Glomerular visceral epithelial cell (primary cell): ENCODE results near the gene CHN2.

Source experiments
- DNase-seq: peaks from one replicate; pipeline ENCODE4 v3.0.0-alpha.2; 2016; ENCODE audit errors: extremely low spot score

CHN2 gene

DNA sequence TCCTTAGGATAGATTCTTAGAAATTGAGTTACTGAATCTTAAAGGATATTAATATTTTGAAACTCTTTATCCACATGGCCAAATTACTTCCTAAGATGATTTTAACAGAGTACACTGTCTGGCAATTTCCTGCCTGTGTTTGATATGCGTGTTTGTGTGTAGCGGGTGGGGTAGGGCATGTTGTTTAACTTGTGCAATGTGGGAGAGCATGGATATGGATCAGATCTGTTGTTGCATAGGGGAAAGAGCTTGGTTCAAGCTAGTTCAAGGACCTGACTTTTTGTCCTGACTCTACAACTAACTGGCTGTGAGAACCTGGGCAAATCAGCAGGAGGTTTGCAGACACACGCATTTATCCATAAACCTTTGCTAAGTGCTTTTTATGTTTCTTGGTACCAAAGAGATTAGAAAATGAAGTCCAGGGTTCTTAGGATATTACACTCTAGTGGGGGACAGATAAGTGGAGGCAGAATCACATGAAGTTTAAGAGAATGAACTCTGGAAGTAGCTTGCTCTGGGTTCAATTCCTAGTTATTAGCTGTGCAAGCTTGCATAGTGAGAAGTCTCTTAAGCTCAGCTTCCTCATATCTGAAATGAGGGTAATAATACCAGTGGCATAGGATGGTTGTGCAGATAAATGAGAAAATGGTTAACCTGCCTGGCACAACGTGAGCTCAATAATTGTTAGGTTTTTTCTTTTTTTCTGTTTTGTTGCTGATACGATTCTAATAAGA lies 272.8 kb downstream of the CHN2 start:
- DNase-seq: no peak

DNA sequence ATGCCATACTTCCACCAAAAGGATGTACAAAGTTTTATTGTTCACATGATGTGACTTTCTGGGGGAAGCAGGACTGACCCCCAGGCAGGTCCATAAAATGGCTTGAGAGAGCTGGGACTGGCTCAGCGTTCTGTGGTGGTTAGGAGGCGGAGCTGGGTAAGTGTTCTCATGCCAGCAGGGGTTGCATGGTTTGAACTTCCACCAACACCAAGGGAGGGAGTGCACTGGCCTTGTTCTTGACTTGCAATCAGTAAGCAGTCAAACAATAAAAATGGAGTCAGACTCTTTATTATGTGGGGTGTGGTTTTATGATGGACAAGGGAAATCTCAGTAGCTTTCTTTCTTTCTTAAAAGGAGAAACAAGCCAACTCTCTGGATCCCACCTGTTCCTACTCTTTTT lies 273.6 kb downstream of the CHN2 start:
- no peak for DNase-seq

- no peak for DNase-seq
Observed at GRCh38 chr7:29469281-29469680, 274.7 kb downstream of the CHN2 start.

- no peak for DNase-seq
Observed at GRCh38 chr7:29469976-29470557, 275.5 kb downstream of the CHN2 start.

- no peak for DNase-seq
Observed at GRCh38 chr7:29471444-29472138, 277.0 kb downstream of the CHN2 start.

DNA sequence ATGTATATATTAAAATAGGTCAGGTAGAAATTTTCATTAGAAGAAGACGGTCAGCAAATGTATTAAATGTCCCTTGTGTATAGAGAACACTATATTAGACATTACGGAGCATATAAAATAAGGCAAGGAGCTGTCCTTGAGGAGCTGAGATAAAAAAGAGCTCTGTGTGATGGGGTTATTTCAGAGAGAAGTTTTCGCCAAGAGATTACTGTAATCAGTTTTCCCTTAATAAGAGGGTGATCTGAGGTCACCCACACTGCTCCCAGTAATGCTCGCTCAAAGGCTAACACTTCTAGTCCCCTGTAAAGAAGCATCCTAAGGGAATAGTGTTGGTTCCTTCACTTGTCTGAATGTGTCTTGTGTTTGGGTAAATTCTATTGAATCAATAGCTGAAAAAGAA lies 282.3 kb downstream of the CHN2 start:
- DNase-seq: no peak

DNA sequence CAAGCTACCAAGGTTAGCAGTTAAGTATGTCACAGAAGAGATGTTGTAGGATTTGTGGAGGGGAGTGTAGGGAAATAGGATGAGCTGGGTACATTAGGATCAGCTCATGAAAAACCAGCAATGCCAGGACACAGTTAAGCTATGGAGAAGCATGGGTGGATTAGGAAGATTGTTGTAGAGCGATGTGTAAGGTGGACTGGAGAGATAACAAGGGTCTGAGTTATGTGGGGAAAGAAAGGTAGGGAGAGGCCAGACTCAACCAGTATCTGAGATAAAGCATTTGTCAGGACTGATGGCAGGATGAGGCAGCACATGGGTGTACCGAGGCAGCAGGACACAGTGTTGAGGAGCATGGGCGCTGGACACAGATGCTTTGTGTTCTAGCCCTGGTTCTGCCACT lies 283.7 kb downstream of the CHN2 start:
- DNase-seq: no peak

GRCh38 chr7:29478687-29479240 lies 284.2 kb downstream of the CHN2 start:
- no peak for DNase-seq

GRCh38 chr7:29479301-29480200 lies 285.0 kb downstream of the CHN2 start:
- no peak for DNase-seq

GRCh38 chr7:29480451-29480850 lies 285.9 kb downstream of the CHN2 start:
- no peak for DNase-seq

DNA sequence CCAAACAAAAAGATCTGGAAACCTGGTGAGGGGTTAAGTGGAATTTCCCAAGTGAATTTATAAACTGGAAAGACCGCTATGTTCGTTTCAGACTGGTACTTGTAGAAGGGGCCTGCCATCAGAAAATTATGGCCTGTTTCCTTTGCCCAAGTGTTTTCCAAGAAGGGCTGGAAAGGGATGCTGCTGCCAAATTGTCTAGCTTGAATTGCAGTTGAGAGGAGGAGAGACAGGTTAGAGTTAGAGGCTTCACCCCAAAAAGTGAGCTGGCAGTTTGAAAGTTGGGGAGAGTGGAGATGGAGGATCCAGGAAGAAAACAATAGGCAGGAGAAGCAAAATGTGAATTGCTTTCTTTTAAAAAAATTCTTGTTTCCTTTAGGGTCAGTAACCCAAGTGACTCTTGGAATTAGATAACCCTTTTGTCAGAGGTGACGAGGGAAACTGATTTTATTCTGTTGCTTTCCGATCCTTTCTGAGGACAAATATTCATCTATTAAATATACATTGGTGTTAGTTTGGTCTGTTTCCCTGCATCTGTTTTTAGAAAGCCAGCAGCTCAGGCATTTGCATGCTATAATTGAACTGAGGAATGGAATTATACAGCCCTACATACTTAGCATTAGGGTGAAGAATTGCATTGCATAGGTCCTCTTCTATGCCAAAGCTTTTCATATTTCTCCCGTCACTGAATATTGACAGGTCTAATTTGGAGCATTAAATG lies 286.5 kb downstream of the CHN2 start:
- DNase-seq: no peak

DNA sequence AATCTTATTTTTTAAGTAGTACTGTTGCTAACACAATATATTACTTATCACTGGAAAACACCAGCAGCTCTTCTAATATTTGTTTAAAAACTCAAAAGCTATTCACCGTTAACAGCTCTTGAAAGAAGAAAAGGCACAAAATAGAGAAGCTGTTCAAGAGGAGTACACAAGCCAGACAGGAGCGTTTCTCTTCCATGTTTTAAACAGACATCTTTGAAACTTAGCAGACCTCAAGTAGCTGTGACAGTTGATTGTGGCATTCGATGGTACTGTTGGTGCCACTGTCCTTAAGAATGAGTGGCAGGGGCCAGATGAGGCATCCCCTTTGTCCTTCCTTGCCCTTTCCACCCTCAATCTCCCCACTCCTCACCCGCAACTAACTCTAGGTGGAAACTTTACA lies 287.5 kb downstream of the CHN2 start:
- no peak for DNase-seq

GRCh38 chr7:29483219-29484104 lies 288.9 kb downstream of the CHN2 start:
- no peak for DNase-seq

GRCh38 chr7:29484280-29484679 lies 289.7 kb downstream of the CHN2 start:
- no peak for DNase-seq

DNA sequence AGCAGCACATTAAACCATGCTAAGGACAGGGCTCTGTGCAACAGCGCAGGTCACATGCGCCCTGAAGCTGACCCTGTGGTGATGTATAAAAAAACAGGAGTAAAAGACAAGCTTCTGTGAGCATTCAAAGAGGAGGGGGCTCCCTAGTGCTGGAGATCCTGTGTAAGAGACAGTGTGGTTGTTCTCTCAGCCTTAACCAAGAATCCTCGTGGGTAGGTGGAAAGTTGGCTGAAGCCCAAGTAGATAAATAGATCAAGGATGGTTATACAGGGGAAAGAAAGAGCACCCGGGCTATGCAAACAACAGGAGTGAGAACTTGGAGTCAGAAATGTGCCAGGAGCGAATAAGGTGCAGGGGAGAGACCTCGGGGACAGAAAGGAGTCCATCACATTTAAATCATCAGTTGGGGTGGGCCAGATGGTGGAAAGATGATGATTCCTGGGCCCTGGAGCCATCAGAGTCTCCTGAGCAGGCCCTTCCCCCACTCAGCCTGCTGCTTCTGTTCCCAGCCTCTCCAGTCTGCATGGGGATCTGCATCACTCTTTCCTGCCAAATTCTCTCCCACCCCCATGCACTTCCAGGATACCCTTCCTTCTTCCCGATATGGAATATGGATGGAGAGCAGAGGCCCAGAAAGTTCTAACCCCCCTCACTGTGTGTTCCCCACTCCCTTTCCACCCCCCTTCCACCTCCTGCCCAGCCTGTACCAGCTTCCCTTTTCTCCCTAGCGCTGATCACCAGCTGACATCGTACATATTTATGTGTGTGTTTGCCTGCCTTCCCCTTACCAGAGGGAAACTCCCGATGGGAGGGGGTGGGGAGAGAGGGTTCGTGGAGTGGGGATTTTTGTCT lies 291.0 kb downstream of the CHN2 start:
- DNase-seq: no peak

DNA sequence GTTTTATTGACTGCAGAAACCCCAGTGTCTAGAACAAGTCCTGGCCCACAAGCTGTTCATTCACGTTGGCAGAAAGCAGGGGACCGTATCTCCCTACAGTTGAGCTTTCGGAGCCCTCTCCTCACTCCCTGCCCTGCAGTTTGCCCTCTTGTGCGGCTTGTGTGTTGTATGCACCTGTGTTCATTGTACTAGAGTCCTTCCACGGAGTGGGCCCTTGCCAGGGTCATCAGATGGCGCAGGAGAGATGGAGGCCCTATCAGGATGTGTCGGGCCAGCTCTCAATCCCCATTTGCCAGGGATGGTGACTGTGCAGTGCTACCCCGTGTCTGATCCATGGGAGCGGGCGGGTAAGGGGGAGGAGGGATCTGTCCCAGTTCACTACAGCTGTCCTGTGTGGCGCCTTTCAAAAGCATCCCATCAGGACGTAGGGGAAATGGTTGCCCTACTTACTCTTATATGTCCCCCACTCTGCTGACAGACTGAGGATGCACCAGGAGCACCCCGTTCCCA lies 291.7 kb downstream of the CHN2 start:
- no peak for DNase-seq

DNA sequence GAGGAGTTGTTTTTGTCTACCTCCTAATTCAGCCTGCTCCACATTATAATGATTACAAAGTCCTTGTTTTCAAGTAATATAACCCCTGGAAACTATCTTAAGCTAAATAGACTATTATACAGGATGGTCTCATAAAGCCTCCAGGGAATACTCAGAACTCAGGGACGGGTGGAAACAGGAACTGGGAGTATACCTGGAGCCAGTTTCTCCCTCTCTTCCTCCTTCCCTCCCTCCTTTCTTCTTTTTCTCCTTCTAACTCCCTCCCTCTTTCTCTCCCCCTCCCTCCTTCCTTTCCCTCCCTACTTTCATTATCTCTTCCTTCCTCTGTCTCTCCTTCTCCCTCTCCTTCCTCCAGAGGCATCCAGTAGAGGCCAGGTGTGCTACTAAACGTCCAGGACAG lies 292.8 kb downstream of the CHN2 start:
- no peak for DNase-seq

- DNase-seq: no peak
Observed at GRCh38 chr7:29488203-29488970, 293.8 kb downstream of the CHN2 start.
